ENCODE data around the gene IL21R. TPM values are rescaled to one million over a fixed set of nuclear protein-coding genes. Genes with fewer than 3 reads are reported as not detected.

Gene IL21R
- total RNA-seq, 1 experiment from 2014 or later: 4.6 TPM

DNA sequence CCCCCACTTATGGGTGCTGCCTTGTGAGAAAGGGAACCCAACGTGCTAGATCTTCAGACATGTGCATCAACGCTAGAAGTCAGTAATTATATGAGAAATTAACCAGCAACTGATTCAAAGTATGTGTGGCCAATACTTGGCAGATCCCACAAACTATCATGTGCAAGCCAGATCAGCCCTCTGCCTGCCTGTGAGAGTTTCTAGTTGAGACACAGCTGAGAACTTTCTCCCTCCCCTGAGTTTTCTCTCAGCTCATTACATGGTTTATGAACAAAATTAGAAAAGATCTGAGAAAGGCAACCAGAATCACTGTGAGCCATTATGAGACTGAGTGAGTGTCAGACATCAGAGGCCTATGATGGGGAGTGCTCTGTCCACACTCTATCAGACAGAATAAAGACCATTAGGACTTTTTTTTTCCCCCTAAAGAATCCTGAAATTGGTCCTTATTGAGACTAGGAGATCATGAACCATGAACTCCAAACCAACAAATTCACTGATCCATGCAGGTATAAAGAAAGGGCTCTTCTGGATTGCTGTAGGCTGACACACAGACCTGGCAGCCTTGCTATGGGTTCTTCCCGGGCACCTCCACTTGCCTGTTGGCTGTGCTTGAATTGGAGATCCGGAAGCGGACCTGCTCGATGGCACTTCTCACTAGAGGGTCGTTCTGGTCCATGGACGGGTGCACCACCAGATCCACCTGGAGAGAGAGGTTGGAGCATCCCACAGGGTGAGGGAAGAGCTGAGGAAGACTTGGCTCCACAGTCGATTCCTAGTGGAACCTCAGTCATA, 96.3 kb downstream of the IL21R start:
- Histone ChIP-seq H3K4me3 (no peak overlapping the region), H3K36me3 (peaks cover 62% of the 10 kb centered on the region), H3K9me3 (replicated peaks) (no peaks in the 10 kb centered on the region), H3K4me1 (no peaks in the 10 kb centered on the region), H3K27ac (no peak overlapping the region), H3K27me3 (no peaks in the 10 kb centered on the region)
- no peak for DNase-seq

DNA sequence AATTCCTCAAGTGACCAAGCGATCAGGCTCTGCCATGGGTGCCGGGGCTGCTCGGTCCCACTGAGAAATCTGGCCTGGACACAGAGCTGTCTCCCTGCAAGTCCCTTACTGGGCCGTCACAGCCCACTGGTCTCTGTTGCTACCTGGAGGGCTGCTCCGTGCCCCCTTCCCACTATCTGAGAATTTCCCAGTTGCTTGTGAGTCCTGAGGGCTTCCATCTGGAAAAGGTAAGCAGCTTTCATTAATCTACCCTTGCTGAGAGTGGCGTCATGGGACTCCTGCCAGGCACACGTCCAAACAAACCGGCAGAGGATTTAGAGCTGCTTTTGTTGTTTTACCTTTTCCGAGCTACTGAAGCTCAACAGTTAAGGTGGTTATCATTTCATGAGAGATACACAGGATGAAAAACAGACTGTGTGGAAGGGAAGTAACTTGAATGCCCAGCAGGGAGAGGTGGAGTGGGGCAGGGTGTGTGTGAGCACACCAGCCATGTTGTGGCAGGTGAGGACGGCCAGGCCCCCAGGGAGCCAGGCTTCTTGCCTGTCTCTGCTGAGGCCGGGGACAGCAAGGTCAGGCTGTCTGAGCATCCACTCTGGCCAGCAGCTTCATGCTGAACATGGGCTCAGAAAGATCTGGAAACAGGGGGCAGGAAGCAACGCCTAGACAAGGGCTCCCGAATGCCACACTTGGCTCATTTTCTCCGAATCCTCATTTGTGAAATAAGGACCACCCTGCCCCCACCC, 97.1 kb downstream of the IL21R start:
- Histone ChIP-seq H3K4me1 (no peaks in the 10 kb centered on the region), H3K9me3 (replicated peaks) (no peaks in the 10 kb centered on the region), H3K4me3 (no peak overlapping the region), H3K36me3 (peaks cover 65% of the 10 kb centered on the region), H3K27ac (no peak overlapping the region), H3K27me3 (no peaks in the 10 kb centered on the region)
- no peak for DNase-seq

DNA sequence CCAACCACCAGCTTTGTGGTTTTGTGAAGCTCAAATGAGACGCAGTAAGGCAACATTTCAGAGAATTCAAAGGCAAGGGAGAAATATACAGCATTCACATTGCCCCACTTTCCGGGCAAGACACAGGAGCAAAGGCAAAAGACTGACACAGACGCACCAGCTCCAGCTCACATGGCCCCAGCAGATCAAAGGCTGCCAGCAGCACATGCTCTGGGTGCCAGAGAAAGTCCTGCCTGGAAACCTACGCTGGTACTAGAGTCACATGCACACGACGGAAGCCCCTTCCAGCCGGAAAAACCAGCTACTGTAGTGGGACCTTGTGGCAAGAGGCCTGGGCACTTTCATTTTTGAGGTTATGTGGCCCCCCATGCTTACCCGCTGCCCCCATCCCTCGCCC, 97.7 kb downstream of the IL21R start:
- no peaks in the 10 kb centered on the region for H3K27me3 ChIP-seq
- H3K4me1 ChIP-seq: no peaks in the 10 kb centered on the region
- DNase-seq: no peak
- no peak overlapping the region for H3K27ac ChIP-seq
- H3K9me3 ChIP-seq (replicated peaks): no peaks in the 10 kb centered on the region
- H3K36me3 ChIP-seq: peaks cover 65% of the 10 kb centered on the region
- no peak overlapping the region for H3K4me3 ChIP-seq

DNA sequence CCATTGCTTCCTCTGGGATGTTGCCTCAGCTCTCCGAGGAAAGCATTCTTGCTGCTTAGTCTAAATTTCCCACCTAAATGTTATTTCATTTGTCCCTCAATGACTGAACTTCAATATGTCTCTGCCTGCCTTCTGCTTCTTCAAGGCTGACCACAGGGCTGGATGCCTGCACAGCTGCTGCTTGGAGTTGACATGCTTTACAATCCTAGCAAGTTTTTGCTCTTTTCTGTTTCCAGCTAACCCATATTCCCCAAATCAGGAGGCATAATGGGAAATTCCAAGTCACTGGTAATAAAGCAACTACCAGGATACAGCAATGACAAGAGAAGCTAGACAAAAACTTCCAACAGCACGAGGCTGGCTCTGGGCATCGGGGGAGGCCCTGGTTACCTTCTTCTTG, 98.8 kb downstream of the IL21R start:
- no peak overlapping the region for H3K27ac ChIP-seq
- no peak overlapping the region for H3K4me3 ChIP-seq
- no peaks in the 10 kb centered on the region for H3K9me3 ChIP-seq (replicated peaks)
- no peaks in the 10 kb centered on the region for H3K27me3 ChIP-seq
- peaks cover 72% of the 10 kb centered on the region for H3K36me3 ChIP-seq
- DNase-seq: no peak
- no peaks in the 10 kb centered on the region for H3K4me1 ChIP-seq

Other genes with a start within 250 kb of the IL21R start
- 4.3 and 4.9 TPM in 2 replicates for gene KDM8, start 198.6 kb upstream of the IL21R start, total RNA-seq (2014; rRNA removed; shearing (Covaris generic))
- 38.3 and 39.5 TPM in 2 replicates for gene NSMCE1, start 133.4 kb upstream of the IL21R start, total RNA-seq (2014; rRNA removed; shearing (Covaris generic))
- gene IL4R, start 88.2 kb upstream of the IL21R start, total RNA-seq (2014; rRNA removed; shearing (Covaris generic)): 71.0 and 75.1 TPM in 2 replicates
- gene GTF3C1, start 147.7 kb downstream of the IL21R start, total RNA-seq (2014; rRNA removed; shearing (Covaris generic)): 113 and 124 TPM in 2 replicates
- gene KATNIP, start 148.0 kb downstream of the IL21R start, total RNA-seq (2014; rRNA removed; shearing (Covaris generic)): 16.2 and 18.6 TPM in 2 replicates